Ecto neural progenitor cell (in vitro differentiated cells): ENCODE data around the gene SENP7.
"Not testable (repeated sequence)": the region's sequence is repeated elsewhere in the genome, so short reads cannot be mapped to it uniquely, and the experiment has no call there.

Experiments
- DNase-seq: peaks from one replicate; pipeline ENCODE4 v3.0.0-alpha.2; 2018; ENCODE audit warnings: low spot score

SENP7 gene

GRCh38 chr3:101438641-101439040, 74.4 kb downstream of the SENP7 start:
- DNase-seq = not testable (repeated sequence)

- DNase-seq = no peak
Observed at GRCh38 chr3:101433652-101434051, 79.4 kb downstream of the SENP7 start.

GRCh38 chr3:101423984-101424888, 88.8 kb downstream of the SENP7 start:
- no peak for DNase-seq

GRCh38 chr3:101418851-101419250, 94.2 kb downstream of the SENP7 start:
- no peak for DNase-seq

GRCh38 chr3:101414121-101414520, 98.9 kb downstream of the SENP7 start:
- DNase-seq = no peak

GRCh38 chr3:101413656-101414055, 99.4 kb downstream of the SENP7 start:
- no peak for DNase-seq

GRCh38 chr3:101391413-101391950, 121.5 kb downstream of the SENP7 start:
- no peak for DNase-seq

GRCh38 chr3:101388706-101389105, 124.3 kb downstream of the SENP7 start:
- no peak for DNase-seq

- DNase-seq = no peak
Observed at GRCh38 chr3:101387351-101387750, 125.7 kb downstream of the SENP7 start.

- DNase-seq = no peak
Observed at GRCh38 chr3:101384426-101384825, 128.6 kb downstream of the SENP7 start.

- no peak for DNase-seq
Observed at GRCh38 chr3:101383656-101384055, 129.4 kb downstream of the SENP7 start.

- no peak for DNase-seq
Observed at GRCh38 chr3:101383156-101383575, 129.8 kb downstream of the SENP7 start.

- no peak for DNase-seq
Observed at GRCh38 chr3:101381809-101382208, 131.2 kb downstream of the SENP7 start.

- DNase-seq = no peak
Observed at GRCh38 chr3:101379658-101380376, 133.2 kb downstream of the SENP7 start.

- no peak for DNase-seq
Observed at GRCh38 chr3:101377796-101378195, 135.2 kb downstream of the SENP7 start.

GRCh38 chr3:101377209-101377608, 135.8 kb downstream of the SENP7 start:
- DNase-seq = no peak

- no peak for DNase-seq
Observed at GRCh38 chr3:101375586-101375985, 137.4 kb downstream of the SENP7 start.

- no peak for DNase-seq
Observed at GRCh38 chr3:101362406-101362805, 150.6 kb downstream of the SENP7 start.

GRCh38 chr3:101351829-101352228, 161.2 kb downstream of the SENP7 start:
- no peak for DNase-seq

GRCh38 chr3:101340591-101340990, 172.4 kb downstream of the SENP7 start:
- DNase-seq = no peak

- no peak for DNase-seq
Observed at GRCh38 chr3:101333883-101334282, 179.1 kb downstream of the SENP7 start.

GRCh38 chr3:101329016-101329673, 183.9 kb downstream of the SENP7 start:
- DNase-seq = no peak
